ENCODE data around the gene RIMBP3C.
"Not testable (repeated sequence)": the region's sequence is repeated elsewhere in the genome, so short reads cannot be mapped to it uniquely, and the experiment has no call there.

The RIMBP3C gene

DNA sequence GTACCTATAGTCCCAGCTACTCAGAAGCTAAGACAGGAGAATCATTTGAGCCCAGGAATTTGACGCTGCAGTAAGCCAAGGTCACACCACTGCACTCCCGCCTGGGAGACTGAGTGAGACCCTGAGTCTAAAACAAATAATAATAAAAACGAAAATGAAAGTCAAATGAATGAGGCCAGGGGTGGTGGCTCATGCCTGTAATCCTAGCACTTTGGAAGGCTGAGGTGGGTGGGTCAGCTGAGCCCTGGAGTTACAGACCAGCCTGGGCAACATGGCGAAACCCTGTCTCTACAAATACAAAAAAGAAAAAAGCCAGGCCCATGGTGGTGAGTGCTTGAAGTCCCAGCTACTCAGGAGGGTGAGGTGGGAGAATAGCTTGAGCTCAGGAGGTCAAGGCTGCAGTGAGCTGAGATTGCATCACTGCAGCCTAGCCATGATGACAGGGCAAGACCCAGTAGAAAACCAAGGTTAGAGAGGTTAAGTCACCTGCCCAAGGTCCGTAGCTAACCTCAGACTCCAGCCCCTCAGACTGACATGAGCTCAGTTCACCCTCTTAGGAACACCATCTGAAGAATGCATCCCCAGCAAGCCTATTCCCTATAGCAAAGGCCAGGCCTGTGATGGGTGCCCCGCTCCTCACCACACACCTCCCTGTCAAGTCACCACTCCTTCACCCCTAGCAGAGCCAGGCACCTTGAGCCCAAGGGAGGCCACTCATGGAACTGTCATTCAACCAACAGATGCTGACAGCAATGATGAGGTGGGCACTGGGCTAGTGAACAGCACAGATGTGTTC is 24.4 kb downstream of the RIMBP3C start:
- H2AK5ac ChIP-seq (ENCODE audit: low read length); H2BK5ac ChIP-seq (ENCODE audit: low read depth, low read length, poor library complexity); H3K18ac ChIP-seq (ENCODE audit: low read length); H3K9ac ChIP-seq (ENCODE audit: low read length); H4K8ac ChIP-seq (ENCODE audit: low read depth, low read length); H3K4me1 ChIP-seq (ENCODE audit: control insufficient read depth in 1 of 2, insufficient read depth in 2 of 2, low read length in 2 of 2); H3K4me3 ChIP-seq (ENCODE audit: low read depth, low read length); H3K9me3 ChIP-seq (ENCODE audit: insufficient read depth, low read depth, low read length); H4K91ac ChIP-seq (ENCODE audit: low read depth, low read length); H2AFZ ChIP-seq (ENCODE audit: insufficient read depth, low read length, poor library complexity); H3K23ac ChIP-seq (ENCODE audit: low read length); H3K36me3 ChIP-seq (ENCODE audit: control insufficient read depth in 1 of 2, insufficient read depth in 2 of 2, low read length in 2 of 2); H3K4me2 ChIP-seq (ENCODE audit: low read length); DNase-seq; H3K79me1 ChIP-seq (ENCODE audit: low read length); H4K12ac ChIP-seq (ENCODE audit: low read depth, low read length); H3K4ac ChIP-seq (ENCODE audit: low read depth, low read length); H2BK120ac ChIP-seq (ENCODE audit: insufficient read depth, low read length, poor library complexity); H3K79me2 ChIP-seq (ENCODE audit: control insufficient read depth, insufficient read depth, low read length, poor library complexity); H3K27ac ChIP-seq (ENCODE audit: low read depth, low read length); H2BK12ac ChIP-seq (ENCODE audit: low read length); H3K14ac ChIP-seq (ENCODE audit: low read length); H3K27me3 ChIP-seq (ENCODE audit: insufficient read depth, low read length): not testable (repeated sequence)
- no CpG with 5 or more reads among the region's 6 CpGs for WGBS (ENCODE audit: extremely low coverage, insufficient coverage, insufficient read length)

DNA sequence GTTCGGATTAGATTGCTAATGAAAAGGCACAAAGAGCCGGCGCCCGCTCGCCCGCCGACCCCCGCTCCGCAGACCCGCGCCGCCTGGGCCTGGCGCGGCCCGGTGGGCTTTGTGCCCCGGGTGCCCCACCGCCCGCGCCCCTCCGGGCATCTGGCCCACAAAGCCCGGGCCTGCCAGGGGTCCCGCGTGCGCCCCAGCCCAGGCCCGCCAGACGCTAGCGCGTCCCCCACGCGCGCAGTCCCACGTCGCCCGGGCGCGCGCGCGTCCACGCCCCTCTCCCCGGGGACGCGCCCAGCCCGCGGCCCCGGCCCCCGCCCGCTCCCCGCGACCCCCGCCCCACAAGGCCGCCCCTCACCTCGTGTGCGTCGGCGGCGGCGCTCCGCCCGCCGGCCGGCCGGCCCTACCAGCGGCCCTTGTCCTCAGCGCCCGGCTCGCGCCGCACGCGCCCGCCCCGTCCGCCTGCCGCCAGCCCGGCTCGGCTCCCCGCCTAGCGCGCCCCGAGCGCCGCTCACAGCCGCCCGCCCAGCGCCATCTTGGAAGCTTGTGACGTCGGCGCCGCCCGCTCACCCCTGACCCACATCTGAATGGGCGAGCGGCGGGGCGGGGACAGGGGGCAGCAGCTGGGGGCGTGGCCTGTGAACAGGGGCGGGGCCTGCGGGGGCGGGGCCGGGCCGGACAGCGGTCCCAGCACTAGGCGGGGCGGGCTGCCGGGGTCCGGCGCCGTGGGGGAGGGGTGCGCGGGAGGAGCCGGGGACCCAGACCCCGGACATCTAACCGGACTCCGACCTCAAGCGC is 34.1 kb downstream of the RIMBP3C start:
- not testable (repeated sequence) for H3K18ac ChIP-seq (ENCODE audit: low read length); H2AFZ ChIP-seq (ENCODE audit: insufficient read depth, low read length, poor library complexity); H3K9me3 ChIP-seq (ENCODE audit: insufficient read depth, low read depth, low read length); H3K4me3 ChIP-seq (ENCODE audit: low read depth, low read length); H2BK5ac ChIP-seq (ENCODE audit: low read depth, low read length, poor library complexity); H3K9ac ChIP-seq (ENCODE audit: low read length); DNase-seq; H3K27ac ChIP-seq (ENCODE audit: low read depth, low read length); H3K4me2 ChIP-seq (ENCODE audit: low read length); H4K8ac ChIP-seq (ENCODE audit: low read depth, low read length); H2BK12ac ChIP-seq (ENCODE audit: low read length); H3K36me3 ChIP-seq (ENCODE audit: control insufficient read depth in 1 of 2, insufficient read depth in 2 of 2, low read length in 2 of 2); H3K79me2 ChIP-seq (ENCODE audit: control insufficient read depth, insufficient read depth, low read length, poor library complexity); H4K91ac ChIP-seq (ENCODE audit: low read depth, low read length); H3K23ac ChIP-seq (ENCODE audit: low read length); H3K4ac ChIP-seq (ENCODE audit: low read depth, low read length); H2BK120ac ChIP-seq (ENCODE audit: insufficient read depth, low read length, poor library complexity); H3K79me1 ChIP-seq (ENCODE audit: low read length); H3K4me1 ChIP-seq (ENCODE audit: control insufficient read depth in 1 of 2, insufficient read depth in 2 of 2, low read length in 2 of 2); H3K14ac ChIP-seq (ENCODE audit: low read length); H4K12ac ChIP-seq (ENCODE audit: low read depth, low read length); H3K27me3 ChIP-seq (ENCODE audit: insufficient read depth, low read length); H2AK5ac ChIP-seq (ENCODE audit: low read length)
- no CpG with 5 or more reads among the region's 115 CpGs for WGBS (ENCODE audit: extremely low coverage, insufficient coverage, insufficient read length)

DNA sequence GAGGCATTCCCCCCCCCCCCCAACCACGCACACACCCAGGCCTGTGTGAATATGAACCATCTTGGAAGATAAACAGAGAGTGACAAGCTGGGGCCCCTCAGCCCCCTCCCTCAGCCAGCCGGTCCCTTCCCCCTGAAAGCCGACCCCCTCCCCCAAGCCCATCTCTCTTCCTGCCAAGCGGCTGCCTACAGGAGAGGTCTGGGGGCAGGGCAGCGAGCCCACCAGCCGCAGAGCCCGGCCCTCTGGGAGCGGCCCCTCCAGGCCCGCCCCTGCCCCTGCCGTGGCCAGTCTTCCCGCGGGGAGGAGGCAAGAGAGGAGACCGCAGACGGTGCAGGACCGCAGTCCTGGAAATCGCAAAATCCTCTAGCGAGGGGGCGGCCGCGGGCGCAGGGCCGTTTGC is 34.7 kb downstream of the RIMBP3C start:
- not testable (repeated sequence) for H3K9ac ChIP-seq (ENCODE audit: low read length); H3K4me1 ChIP-seq (ENCODE audit: control insufficient read depth in 1 of 2, insufficient read depth in 2 of 2, low read length in 2 of 2); H4K8ac ChIP-seq (ENCODE audit: low read depth, low read length); H2BK120ac ChIP-seq (ENCODE audit: insufficient read depth, low read length, poor library complexity); H4K12ac ChIP-seq (ENCODE audit: low read depth, low read length); H3K4ac ChIP-seq (ENCODE audit: low read depth, low read length); H2BK12ac ChIP-seq (ENCODE audit: low read length); H3K14ac ChIP-seq (ENCODE audit: low read length); H2BK5ac ChIP-seq (ENCODE audit: low read depth, low read length, poor library complexity); H3K4me3 ChIP-seq (ENCODE audit: low read depth, low read length); H4K91ac ChIP-seq (ENCODE audit: low read depth, low read length); H3K79me2 ChIP-seq (ENCODE audit: control insufficient read depth, insufficient read depth, low read length, poor library complexity); H3K18ac ChIP-seq (ENCODE audit: low read length); H3K27me3 ChIP-seq (ENCODE audit: insufficient read depth, low read length); H3K79me1 ChIP-seq (ENCODE audit: low read length); H3K9me3 ChIP-seq (ENCODE audit: insufficient read depth, low read depth, low read length); H2AFZ ChIP-seq (ENCODE audit: insufficient read depth, low read length, poor library complexity); H3K36me3 ChIP-seq (ENCODE audit: control insufficient read depth in 1 of 2, insufficient read depth in 2 of 2, low read length in 2 of 2); H3K27ac ChIP-seq (ENCODE audit: low read depth, low read length); H3K23ac ChIP-seq (ENCODE audit: low read length); DNase-seq; H2AK5ac ChIP-seq (ENCODE audit: low read length); H3K4me2 ChIP-seq (ENCODE audit: low read length)
- no CpG with 5 or more reads among the region's 22 CpGs for WGBS (ENCODE audit: extremely low coverage, insufficient coverage, insufficient read length)

DNA sequence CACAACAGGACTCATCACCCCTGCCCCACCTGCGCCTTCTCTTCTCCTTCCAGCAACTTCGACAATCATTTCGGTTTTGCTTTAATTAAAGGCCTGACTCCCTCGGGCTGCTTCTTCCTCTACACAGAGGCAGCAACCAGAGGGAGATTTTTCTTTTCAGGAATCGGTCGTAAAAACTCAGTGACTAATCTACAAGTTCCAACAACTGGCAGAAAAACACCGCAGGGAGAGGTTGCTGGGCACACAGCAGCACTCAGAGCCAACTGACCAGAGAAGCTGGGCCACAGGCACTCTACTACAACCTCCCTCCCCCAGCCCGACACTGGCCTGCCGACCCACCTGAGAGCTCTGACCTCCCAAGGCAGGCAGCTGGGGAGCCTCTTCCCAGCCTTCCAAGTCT is 36.0 kb downstream of the RIMBP3C start:
- H3K4me1 ChIP-seq (ENCODE audit: control insufficient read depth in 1 of 2, insufficient read depth in 2 of 2, low read length in 2 of 2); H2BK5ac ChIP-seq (ENCODE audit: low read depth, low read length, poor library complexity); H4K91ac ChIP-seq (ENCODE audit: low read depth, low read length); H3K27me3 ChIP-seq (ENCODE audit: insufficient read depth, low read length); H3K14ac ChIP-seq (ENCODE audit: low read length); H3K4me3 ChIP-seq (ENCODE audit: low read depth, low read length); DNase-seq; H2BK12ac ChIP-seq (ENCODE audit: low read length); H3K4ac ChIP-seq (ENCODE audit: low read depth, low read length); H3K9me3 ChIP-seq (ENCODE audit: insufficient read depth, low read depth, low read length); H3K4me2 ChIP-seq (ENCODE audit: low read length); H2AFZ ChIP-seq (ENCODE audit: insufficient read depth, low read length, poor library complexity); H2BK120ac ChIP-seq (ENCODE audit: insufficient read depth, low read length, poor library complexity); H4K12ac ChIP-seq (ENCODE audit: low read depth, low read length); H3K9ac ChIP-seq (ENCODE audit: low read length); H3K23ac ChIP-seq (ENCODE audit: low read length); H4K8ac ChIP-seq (ENCODE audit: low read depth, low read length); H3K36me3 ChIP-seq (ENCODE audit: control insufficient read depth in 1 of 2, insufficient read depth in 2 of 2, low read length in 2 of 2); H3K79me1 ChIP-seq (ENCODE audit: low read length); H3K18ac ChIP-seq (ENCODE audit: low read length); H3K79me2 ChIP-seq (ENCODE audit: control insufficient read depth, insufficient read depth, low read length, poor library complexity); H2AK5ac ChIP-seq (ENCODE audit: low read length); H3K27ac ChIP-seq (ENCODE audit: low read depth, low read length): not testable (repeated sequence)
- WGBS (ENCODE audit: extremely low coverage, insufficient coverage, insufficient read length): no CpG with 5 or more reads among the region's 9 CpGs

Data from trophoblast cell (in vitro differentiated cells and primary cell).